NCI-H2227 (cell line): Measurements from ENCODE around the gene PRKCA.

Source experiments
- DNase-seq: peaks from one replicate; lab custom pipeline; 2025; ENCODE audit not compliant: unreplicated experiment; lab: John Stamatoyannopoulos, UW

The PRKCA gene

DNA sequence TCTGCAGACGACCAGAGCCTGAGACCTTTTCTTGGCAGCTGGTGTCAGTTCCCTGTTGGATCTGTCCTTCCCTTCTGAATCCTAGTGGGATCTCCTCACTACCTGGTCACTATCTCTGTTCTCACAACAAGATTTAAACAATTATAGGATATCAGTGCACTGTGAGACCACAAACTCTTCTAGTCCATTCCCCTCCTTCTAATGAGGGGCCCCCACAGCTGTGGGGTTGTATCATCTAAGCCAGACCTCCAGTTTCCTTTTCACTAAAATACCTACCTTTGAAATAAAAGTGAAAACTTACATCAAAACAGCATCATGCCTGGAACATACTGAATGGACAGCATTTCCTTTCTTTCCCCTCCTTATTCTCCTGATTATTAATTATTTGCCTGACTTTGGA is 233.2 kb downstream of the PRKCA start:
- DNase-seq = no peak

DNA sequence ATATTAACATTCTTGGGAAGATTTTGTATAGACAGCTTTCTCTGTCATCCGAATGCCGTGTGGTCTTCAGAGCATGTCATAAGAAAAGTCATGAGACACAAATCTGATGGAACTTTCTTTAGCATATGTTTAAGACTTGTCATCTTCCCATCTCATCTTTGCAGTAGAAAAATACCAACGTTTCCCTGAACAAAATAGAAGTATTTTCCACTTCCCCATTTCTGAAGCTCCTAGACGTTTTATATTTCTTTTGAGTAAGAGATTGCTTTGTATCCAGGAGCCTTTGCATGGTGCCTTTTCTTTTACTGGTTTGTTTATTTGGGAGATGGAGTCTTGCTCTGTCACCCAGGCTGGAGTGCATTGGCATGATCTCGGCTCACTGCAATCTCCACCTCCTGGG is 235.1 kb downstream of the PRKCA start:
- DNase-seq = no peak

DNA sequence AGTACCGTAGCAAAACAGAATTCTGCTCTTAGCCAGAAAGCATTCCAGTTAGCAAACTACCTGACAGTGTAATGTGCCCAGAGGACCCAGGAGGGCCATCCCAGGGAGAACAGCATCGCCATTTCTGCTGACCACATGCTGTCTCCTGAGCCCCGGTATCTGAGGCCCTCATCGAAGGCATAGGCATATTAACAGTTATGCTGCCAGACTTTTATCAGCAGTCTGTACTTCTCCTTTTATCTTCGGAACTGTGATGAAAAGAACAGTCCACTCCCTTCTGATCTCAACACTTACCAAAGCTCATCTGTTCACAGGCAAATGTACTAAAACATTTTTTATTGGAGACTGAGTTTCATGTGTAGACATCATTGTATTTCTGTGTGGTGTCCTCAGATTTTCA is 236.4 kb downstream of the PRKCA start:
- DNase-seq = no peak

DNA sequence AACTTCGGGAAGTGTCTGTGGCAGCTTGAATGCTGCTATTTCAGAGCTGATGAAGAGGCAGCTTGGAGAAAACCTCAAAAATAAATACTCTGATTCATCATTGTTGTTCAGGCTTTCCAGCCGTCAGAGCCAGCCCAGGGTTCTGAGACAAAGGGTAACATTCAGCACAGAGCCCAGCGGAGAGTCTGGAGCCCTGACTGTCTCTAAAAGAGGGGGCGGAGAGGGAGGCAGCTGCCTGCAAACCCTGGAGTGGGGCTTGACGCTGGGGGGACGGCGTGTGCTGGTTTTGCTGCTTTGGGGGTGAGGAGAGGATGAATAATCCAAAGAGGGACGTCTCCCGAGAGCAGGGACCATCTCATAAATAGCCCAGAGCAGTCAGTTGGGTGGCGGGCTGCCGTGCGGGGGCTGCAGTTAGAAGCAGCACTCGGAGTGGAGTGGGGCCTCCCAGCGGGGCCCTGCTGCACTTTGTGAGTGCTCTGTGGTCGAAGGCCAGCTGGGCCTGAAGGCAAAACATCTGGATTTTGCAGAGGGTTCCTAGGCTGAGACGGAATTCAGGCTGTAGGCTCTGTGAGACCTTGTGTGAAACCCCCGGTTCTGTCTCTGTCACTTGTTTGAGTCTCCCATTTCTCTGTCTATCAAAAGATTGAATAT is 237.8 kb downstream of the PRKCA start:
- peak; percentile 26 for DNase-seq

DNA sequence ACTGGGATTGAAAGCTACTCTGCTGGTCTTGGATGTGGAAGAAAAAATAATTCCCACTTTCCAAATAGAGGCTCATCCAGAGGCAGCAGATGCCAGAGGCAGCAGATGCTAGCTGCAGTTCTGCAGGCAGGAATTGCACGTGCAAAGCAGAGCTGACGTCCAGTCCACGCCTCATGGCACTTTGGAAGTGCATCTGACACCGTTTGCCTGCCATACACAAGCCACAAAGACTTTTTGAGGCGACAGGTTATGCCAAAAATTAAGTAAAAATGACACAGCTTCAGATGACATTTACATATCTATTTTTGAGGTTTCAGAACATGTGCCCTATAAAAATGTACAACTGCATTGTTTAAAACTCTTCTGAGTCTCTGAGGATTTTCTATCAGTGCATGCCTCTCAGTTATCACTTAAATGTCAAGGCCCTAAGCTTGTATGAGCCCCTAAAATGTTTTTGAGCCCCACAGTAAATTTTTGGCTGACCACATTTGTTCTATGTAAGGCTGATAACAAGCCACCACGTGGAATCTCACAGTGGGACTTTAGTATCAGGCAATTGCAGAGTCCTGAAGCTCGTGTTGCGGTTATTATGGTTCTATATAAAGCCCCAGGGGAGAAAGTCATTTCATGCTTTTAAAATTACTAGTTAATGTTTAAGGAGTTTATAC is 239.2 kb downstream of the PRKCA start:
- no peak for DNase-seq

DNA sequence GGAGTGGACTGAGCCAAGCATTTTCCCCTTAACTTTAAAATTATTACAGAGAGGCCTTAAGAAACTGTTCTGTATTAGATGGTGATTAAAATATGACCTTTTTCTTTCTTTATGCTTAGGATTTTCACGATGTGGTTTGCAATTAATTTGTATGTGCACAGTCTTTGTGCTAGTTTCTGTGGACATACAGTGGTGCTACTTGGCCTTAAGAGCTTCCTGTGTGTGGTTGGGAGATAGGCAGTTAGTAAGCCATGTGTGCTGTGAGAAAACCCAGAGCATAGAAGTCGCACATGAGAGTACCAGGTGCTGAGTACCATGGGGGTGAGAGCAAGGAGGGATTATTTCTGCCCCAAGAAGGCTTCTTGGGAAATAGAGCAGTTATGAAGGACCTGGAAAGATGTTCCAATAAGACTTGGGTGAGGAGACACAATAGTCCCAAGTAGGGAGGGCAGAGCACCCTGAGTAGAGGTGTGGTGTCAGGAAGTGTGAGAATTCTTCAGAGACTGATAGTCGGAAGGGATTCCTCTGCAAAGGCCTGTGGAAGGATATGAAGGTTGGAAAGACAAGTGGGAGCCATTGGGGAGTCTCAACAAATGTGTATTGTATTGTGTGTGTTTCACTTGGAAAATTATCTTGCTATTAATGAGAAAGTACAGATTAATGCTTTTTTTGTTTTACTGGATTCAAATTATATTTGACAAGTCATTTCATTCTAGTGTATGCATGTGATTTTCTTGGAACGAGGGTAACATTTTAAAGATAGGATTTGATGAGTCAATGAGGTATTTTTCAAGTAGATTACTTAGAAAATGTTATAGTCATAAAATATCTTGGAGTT is 239.9 kb downstream of the PRKCA start:
- DNase-seq = no peak

DNA sequence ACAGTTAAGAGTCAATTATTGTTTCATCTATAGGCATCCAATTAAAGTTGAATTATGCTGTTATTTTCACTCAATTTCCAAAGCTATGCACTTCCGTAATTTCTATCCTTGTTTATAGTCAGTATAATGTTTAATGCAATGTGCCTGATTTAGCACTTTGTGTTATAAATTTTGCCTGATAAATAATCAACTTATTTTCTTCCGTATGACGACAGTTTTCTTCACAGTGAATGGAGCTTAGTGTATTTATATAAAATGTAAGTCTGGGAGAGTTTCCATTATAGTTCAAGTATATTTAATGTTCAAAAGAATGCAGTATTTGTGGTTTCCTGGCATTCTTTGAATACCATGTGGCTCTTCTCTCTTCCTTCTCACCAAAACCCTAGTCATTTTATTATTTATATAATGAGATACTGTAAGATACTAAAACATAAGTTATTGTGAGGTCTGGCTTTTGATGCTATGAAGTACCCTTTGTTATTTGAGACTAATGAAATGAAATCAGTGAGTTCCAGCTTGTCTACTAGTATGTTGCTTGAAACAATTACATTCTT is 240.6 kb downstream of the PRKCA start:
- no peak for DNase-seq

DNA sequence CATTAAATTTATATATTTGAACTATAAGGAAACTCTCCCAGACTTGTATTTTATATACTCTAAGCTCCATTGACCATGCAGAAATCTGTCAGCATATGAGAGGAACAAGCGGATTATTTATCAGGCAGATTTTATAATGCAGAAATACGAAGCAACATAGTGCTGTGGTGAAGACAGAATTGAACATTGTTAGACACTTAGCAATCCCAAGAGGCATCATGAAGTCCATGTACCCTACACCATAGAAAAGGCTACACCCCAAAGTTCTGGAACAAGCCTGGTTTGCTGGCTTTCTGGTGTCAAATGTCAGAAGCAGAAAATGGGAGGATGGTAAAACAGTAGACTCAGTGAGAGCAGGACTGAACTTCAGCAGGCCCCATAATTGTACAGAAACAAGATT is 241.1 kb downstream of the PRKCA start:
- DNase-seq = no peak

DNA sequence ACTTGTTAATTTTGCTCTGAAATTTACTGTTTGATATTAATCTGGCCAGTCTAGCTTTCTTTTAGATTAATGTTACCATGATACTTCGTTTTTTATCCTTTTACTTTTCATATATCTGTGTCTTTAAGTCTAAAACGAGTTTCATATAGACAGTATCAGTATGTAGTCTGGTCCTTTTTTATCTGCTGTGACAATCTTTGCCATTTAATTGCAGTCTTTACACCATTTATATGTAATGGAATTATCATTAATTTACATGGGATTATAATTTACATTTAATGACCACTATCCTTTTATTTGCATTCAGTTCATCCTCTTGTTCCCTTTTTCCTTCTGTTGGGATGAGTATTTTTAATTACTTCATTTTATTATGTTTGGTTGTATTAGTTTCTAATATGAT is 243.5 kb downstream of the PRKCA start:
- no peak for DNase-seq

DNA sequence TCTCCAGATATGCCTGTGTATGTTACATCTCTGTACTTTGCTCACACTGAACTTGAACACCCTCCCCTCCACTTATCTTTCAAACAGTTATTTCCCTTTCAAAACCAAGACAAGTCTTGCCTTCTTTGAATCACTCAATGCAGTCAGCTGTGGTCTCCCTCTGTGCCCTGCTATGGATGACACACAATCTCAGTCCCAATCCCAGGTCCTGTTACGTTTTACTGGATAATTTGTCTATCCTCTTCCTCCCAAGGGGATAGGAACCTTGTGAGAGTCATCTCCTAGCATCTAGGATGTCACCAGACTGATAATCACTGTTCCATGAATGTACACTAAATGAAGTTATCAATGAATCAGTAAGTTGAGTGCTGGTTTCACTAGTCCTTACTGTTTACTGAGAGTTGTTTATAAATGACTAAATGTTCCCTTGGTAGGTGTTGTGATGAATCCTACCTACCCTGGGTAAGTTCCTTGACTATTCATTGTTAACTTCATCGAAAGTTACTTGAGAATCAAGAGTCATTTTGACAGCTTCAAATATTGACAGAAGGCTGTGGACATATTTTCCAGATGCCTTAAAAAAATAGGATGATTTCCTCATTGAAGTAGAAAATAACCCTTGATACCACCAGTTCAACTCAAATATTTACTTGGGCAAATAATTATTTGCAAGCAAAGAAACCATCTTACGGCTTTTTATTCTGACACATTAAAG is 244.9 kb downstream of the PRKCA start:
- DNase-seq = no peak

DNA sequence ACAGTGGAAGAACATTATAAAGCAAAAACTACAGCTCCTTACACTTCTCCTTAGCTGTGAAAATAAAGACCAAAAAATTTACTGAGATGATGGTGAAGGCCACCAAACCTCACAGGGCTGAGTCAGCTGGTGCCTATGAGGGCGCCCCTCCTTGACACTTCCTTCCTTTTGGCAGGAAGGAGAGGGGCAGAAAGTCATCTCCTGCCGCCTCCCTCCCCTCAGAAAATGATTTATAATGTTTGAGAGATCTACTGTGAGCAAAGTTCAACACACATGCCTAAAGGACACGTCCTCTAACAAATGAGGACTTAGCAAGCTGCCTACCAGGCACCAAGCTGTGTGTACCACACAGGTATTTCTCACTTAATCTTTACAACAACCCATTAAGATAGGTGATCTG is 245.7 kb downstream of the PRKCA start:
- DNase-seq = no peak

DNA sequence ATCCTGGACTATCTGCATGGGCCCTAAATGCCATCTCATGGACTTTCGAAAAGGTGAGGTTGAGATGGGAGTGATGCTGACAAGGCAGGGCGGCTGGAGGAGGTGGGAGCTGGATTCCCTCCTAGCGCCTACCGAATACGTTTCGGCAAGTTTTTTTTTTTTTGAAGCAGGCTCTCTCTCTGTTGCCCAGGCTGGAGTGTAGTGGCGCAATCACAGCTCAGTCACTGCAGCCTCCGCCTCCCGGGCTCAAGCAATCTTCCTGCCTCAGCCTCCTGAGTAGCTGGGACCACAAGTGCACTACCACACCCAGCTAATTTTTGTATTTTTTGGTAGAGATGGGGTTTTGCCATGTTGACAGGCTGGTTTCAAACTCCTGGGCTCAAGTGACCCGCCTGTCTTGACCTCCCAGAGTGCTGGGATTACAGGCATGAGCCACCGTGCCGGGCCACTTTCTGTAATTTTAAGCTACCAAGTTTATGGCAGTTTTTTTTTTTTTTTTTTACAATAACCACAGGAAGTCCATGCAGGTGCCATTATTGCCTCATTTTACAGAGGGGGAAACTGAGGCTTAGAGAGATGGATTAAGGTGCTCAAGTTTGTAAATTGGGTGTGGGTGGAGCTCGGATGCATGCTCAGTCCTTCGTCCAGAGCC is 246.4 kb downstream of the PRKCA start:
- DNase-seq = no peak

DNA sequence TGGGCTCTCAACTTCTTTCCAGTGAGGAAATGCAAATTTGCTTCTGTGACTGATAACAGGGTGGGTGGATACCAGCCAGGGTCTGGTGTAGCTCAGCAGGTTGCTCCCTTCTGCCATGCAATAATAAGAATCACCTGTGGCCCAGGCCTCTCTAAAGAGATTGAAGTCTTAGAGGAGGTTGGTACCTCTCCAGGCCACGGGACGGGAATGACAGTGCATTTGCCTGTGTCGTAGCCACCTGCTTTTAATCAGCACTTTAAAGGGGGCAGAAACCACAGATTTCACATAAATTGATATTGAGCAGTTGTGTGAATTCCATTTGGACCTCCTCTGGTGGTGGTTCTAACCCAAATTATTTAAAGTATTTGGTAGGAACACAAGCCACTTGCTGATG is 246.9 kb downstream of the PRKCA start:
- DNase-seq = no peak

DNA sequence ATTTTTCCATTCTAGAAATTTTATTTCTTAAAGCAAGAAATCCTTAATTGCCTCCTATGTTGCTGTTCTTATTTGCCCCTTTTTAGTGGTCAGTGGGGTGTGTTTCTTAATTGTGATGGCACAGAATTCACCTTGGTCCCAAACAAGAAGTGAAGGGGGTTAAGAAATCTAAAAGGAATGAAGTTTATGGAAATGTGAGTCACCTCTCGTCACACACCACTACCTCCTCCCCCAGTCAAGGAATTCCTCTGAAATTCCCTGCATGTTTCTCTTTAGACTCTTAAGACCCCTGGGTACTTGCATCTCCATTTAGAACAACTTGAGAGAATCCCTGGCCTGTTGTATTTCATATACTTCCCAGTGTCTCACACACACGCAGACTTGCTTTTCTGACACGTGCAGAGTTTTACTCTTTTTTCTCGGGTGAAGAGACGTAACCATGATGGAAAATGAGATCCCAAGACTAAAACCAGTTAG is 247.4 kb downstream of the PRKCA start:
- DNase-seq = no peak

DNA sequence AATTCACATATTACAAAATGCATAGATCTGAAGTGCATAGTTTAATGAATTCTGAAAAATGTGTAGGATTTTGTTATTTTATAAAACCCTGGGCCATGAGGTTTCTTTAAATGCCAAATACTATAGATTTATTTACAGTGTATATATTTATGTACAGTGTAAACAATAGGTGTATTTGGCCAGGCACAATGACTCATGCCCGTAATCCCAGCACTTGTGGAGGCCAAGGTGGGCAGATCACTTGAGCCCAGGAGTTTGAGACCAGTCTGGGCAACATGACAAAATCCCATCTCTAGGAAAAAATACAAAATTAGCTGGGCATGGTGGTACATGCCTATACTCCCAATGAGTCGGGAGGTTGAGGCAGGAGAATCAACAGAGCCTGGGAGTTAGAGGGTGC is 249.4 kb downstream of the PRKCA start:
- DNase-seq = no peak

DNA sequence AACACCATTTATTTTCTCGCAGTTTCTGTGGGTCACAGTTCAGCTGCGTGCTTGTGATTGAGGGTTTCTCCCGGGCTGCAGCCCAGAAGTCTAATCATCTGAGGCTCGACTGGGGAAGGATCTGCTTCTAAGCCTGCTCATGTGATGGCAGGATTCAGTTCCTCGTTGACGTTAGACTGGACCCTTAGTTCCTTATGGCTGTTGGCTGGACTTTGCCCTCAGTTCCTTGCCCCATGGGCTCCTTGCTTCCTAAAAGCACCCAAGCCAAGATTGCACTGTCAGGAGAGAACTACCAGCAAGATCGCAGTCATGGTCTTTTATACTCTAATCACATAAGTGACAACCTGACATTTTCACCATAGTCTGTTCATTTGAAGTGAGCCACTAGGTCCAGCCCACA is 250.0 kb downstream of the PRKCA start:
- DNase-seq = no peak

DNA sequence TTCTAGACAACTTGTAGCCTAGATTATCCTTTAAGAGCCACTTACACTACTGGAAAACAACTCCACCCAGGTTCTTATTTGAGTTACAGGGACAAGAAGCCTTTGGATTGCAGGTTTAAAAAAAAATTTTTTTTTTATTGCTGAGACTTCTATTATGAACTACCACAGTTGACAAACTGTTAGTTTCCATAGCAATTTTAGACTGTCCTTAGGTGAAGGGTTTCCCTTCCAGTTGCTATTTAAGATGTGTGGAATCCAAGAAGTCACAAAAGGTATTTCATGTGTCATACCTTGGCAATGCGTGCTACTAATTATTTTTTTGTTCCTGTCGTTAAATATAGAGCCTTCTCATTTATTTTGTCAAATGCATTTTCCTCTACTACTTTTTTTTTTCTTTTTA is 253.2 kb downstream of the PRKCA start:
- DNase-seq = no peak

DNA sequence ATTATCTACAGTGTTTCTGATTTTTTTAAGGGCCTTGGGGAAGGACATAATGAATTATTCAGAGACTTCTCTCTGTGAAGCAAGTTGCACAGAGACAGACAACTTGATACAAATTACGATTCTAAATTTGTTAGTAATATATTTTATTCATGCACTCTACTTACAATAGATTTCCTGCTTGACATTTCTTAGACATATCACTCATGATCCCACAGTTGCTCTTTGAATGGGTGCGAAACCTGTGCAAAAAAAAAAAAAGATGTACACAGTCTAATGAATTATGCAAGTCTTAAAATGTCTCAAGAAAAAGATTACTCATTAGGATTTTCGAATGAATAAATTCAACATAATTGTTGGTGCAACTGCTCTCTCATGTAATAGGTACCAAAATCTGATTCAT is 254.8 kb downstream of the PRKCA start:
- no peak for DNase-seq

DNA sequence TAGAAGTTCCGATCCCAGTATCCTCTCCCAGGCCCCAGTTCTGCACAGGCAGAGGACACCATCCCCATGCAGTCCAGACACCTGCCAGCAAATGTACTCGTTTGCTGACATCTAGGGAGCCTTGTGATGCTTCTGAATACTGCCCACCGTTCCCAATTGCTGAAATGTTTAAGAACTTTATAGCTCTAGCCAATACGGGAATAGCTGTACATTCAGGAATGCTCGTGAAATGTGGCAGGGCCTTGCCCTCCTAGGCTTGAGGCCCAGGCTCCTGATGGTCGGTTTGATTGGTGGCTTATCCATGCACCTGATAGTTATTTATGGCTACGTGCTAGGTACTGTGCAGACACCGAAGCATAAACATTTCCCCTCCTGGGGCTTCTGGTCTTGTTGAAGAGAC is 255.5 kb downstream of the PRKCA start:
- DNase-seq = no peak

DNA sequence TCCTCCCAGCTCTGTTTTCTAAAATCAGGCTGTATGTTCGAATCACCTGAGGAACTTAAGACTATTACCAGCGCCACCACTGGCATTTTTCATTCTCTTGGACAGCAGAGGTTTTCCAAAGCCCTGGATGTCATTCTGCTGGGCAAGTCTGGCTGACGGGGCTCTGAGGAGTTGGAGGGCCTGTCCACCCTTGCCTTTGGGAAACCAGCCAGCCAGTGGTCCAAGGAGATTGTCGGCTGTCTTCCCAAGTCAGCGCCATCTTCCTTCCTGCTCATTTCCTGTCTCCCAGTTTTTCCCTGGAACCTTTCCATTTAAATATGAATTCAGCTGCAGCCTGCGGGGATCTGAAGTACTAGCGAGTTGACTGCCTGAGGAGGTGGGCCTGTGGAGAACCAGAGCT is 258.3 kb downstream of the PRKCA start:
- DNase-seq = no peak

DNA sequence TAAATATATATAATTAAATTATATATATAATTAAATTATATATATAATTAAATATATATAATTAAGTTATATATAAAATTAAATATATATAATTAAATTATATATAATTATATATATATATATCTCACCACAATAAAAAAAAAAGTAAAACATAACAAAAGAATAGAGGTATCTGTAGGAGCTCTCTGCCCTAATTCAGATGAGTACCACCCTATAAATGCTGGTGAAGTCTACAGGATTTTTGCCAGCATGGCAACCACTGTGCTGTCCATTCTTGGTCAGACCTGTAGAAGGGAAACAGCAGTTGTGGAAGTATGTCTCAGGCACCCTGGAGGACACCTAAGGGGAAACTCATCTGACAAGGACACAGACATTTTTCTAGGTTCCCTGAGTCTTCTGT is 259.7 kb downstream of the PRKCA start:
- no peak for DNase-seq
